HS-27A (cell line): Measurements from ENCODE around the gene NR1H4.
"Not testable (repeated sequence)": the region's sequence is repeated elsewhere in the genome, so short reads cannot be mapped to it uniquely, and the experiment has no call there.

ENCODE experiments used
- DNase-seq: peaks from one replicate; pipeline ENCODE4 v3.0.0-alpha.2; 2012; ENCODE audit warnings: low read depth, missing footprints

The NR1H4 gene

DNA sequence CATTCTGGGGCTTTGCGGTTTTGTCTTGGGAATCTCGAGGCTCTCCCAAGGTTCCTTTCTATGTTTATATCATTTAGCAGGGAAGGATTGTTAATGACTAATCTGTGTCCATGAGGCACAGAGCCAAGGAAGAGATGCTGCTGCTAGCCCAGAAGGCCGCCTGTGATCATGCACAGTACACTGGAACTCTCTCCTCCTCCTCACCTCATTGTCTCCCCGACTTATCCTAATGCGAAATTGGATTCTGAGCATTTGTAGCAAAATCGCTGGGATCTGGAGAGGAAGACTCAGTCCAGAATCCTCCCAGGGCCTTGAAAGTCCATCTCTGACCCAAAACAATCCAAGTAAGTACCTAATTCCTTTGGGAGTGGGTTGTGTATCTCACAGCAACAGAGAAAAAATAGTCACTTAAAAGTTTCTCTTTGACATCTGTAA, at the start of gene NR1H4:
TSS of gene NR1H4 (plus strand) at position 151 of the 435 bp plus-strand sequence. CDS start 19,458 bp downstream, outside the sequence.
- DNase-seq: no peak

DNA sequence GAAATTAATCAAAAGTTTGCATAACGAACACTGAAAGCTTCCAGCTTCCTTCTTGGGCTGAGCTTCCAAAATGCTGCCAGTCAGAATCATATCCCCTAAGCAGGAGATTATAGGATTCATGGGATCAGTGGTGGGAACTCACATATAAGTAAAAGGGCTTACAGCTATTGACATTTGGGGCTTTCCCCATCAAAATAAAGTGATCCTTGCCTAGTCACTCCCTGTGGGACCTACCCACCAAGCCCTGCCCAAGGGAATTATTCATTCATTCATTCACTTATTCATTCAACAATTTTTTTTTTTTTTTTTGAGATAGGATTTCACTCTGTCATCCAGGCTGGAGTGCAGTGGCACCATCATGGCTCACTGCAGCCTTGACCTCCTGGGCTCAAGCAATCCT, 47.5 kb upstream of the NR1H4 start:
- DNase-seq: no peak

DNA sequence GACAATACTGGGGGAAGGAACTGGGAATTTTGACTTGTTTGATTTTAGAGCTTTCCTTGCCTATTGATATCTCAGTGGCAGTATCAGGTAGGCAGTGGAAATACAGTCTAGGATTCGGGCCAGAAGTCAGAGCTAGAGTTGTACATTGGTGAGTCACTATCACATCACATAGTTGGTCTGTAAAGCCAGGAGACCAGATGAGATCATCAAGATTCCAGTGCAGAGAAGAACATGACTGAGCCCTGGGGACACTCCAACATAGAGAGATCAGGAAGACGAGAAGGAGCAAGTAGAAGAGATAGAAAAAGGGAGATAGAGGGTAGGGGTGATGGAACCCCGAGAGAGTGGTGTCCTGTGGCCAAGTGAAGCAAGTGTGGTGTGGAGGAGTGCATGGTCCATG, 46.6 kb upstream of the NR1H4 start:
- no peak for DNase-seq

DNA sequence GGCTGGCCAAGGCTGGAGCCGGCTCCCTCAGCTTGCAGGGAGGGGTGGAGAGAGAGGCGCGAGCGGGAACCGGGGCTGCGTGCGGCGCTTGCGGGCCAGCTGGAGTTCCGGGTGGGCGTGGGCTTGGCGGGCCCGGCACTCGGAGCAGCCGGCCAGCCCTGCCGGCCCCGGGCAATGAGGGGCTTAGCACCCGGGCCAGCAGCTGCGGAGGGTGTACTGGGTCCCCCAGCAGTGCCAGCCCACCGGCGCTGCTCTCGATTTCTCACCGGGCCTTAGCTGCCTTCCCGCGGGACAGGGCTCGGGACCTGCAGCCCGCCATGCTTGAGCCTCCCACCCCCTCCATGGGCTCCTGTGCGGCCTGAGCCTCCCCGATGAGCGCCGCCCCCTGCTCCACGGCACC, 43.4 kb upstream of the NR1H4 start:
- not testable (repeated sequence) for DNase-seq

DNA sequence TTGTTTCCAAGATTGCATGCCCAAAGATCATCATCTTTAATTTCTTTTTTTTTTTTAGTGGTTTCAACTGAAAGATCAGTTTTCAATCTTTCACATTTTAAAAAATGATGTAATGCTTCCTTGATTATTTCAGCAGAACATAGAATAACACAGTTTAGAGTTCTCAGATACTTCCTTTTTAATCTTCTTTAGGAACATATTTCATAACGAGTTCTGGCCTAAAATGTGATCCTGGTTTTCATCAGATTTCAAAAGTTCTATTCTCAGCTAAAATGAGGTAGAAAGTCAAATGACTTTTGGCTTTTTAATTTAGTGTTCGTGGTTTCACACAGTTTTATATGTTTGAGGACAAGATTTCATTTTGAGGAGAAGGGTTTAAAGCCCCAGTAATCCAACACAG, 40.0 kb upstream of the NR1H4 start:
- no peak for DNase-seq

DNA sequence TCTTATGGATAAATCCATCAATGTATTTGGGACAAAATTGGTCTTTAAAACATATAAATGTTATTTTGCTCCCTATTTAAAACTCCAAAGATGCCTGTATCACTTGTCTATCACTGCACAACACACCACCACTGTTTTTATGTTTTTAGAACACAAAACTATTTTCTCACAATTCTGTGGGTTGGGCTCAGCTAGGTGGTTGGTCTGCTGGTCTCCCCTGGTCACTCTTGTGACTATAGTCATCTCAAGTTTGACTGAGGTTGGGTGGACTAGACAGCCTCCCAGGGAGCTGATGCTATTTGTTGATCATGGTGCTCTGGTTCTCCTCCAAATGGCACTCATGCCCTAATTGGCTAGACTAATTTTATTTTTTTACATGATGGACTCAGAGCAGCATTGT, 39.5 kb upstream of the NR1H4 start:
- DNase-seq: no peak

DNA sequence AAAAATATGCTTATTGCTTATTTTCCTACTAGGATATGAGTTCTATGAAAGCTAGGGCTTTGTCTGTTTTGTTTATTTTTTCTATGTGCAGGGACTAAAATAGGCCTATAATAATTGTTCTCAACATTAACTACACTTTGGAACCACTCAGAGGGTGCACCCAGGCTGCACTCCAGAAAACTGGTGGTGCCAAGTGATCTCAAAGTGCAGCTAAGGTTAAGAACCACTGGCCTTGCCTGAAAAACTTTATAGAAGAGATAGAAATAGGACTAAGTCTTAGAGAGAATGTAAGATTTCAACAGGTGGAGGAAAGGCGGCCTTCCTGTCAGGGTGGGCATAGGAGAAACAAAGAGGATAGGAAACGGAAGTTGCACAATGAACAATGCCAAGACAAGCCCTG, 37.7 kb upstream of the NR1H4 start:
- no peak for DNase-seq

DNA sequence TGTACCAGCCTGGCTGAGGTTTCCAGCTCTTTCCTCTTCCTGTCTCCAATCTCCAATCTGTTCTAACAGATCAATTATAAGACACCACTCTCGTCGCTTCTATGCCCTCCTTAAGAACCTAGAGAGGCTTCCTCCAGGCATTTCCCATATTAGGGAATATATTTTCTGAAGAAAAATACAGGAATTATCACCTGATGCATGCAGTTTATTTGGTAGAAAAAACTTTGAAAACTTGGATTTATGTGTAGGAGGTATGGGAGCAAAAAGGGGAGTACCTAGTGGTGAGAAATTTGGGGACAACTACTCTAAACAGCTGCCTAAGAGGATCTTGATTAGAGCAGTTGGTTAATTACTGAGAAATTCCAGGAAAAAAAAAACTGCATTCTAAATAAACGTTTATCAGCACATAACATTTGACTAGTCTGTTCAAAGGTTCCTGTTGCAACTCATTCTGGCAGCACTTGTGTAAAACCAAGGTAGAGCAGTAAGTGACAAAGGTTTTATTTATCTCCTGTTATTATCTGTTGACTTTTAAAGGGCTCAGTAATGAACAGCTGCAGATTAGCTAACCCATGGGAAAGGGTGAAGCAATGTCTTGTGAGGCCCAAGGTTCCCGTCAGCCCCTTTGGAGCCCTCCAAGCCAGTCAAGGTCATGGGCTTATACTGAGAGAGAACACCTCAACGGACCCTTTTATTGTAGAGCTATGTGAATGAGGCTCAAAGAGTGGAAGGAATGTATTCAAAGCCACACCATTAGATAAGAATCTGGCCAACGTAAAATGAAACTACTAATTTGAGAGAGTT, 36.4 kb upstream of the NR1H4 start:
- DNase-seq: no peak

DNA sequence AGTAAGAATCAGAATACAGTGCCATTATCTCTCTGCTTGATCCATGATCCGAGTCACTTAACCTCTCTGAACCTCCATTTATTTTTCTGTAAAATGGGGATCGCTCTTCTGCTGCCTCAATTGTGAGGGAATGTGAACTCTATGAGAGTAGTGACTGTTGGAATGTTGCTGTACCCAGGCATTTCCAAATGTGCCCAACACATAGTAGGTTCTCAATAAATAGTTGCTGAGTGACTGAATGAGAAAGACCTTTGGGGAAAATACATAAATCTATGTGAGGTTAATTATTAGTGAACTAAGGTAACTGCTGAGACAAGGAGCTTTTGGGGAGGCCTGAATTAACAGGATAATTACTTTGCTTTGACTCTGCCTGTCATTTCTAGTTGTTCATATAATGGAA, 33.9 kb upstream of the NR1H4 start:
- no peak for DNase-seq

DNA sequence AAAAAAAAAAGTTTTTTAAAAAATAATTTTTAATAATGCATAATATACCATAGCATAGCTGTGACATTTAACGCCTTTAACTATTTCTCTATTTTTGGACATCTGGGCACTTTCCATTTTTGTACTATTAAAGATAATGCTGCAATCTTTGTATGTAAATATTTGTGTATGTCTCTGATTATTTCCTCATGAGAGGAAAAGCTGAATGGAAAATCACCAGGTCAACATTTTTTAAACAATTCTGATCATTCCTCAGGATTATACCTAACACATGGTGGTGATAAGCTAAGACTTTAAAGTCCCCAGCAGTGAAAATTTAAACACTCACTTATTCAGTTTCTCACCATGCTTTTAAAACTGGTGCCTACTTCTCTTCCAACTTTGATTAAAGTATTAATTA, 31.3 kb upstream of the NR1H4 start:
- no peak for DNase-seq

DNA sequence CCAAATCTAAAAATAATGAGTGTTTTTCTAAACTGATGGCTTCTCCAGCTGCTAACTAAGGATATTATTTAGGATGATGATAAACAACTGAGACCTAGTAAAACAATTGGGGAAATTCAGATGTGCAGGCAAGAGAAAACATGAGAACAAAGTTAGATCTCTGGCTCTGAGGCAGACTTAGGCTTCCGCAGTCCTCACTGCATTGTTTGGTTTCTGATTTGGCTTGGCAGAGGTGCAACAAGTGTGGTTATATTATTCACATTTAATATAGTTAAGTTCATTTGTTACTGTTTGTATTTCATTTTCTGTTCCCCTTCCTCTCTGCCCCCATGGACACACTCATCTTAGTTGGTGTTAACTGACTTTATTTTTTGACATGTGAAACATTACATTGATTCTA, 30.2 kb upstream of the NR1H4 start:
- DNase-seq: no peak

DNA sequence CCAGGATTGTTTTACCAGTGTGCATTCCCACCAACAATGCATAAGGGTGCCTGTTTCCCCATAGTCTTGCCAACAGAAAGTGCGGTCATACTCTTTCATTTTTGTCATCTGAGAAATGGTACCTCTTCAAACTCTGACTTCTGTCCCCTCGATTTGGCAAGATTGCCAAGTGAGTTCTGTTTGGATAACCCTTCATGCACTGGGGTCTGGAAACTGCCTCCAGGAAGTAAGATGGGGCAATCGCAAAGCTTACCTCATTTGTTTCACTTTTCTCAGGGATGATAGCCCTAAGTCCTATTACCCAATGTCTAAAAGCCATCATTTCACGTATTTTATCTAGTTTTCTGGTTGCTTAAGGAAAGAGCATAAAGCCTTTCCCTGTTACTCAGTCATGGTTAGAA, 28.6 kb upstream of the NR1H4 start:
- DNase-seq: no peak

DNA sequence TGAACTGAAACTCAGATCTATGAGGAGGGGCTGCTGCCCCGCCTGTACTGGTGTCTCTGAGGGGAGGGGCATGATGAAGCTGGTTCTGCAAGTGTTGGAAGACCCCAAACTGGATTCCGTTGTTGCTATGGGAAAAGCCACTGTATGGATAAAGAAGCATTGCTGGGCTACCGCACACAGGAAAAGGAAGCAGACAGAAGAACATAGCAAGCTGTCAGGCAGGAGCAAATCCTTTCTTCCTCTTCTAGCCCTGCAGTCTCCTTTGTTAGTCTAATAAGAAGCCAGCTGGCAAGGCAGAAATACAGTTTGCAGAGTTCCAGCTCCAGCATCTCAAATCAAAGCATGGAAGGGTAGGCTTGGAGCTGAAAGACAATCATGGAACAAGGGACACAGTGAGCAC, 26.3 kb upstream of the NR1H4 start:
- DNase-seq: no peak

DNA sequence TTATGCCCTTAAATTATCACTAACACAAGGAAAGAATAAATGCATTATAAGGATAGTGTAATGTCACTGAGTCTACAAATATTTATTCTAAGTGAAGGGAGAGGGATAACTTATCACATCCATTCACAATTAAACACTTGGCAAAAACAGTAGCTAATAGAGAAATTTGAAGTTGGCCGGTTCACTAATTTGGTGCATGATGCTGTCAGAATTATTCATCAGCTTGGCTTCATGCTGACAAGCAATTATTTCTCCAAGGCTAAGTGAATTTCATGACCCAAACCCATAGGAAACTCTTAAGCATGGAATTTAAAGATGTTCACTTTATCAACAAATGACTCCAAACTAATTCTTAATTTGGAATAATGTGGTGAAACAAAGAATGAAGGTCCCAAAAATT, 25.0 kb upstream of the NR1H4 start:
- DNase-seq: no peak

DNA sequence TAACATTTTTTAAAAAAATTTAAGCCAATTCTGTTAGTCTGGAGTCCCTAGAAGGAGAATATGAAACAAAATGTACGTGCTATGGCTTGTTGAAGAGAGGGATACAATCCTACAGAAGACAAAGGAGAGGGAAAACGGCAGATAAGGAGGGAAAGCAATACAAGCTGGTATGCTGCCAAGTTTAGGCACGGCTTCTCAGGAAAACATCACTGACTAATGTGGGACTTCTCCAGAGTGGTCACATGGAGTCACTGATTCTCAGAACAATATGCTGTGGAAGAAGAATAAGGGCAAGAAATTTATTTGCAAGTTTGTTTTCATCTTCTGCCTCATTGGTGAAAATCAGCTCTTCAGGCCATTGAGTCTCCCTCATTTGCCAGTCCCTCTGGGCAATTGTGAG, 22.9 kb upstream of the NR1H4 start:
- no peak for DNase-seq

DNA sequence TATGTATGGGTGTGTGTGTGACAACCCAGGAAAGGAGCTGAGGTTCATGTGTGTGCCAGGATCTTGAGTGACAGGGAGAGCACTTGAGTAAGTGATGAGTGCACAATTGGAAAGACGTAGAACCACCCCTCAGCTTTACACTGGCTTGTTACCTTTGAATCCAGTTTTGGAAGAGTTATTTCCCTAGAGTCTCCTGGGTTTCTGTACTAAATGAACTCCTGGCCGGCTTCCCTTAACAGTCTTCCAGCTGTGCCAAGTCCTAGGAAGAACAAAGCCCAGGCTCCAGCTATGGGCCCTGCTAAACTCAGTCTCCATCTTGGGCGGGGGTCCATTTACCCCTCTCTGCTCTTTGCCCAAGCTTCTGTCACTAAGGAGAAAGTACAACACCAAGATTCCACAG, 19.7 kb upstream of the NR1H4 start:
- no peak for DNase-seq

DNA sequence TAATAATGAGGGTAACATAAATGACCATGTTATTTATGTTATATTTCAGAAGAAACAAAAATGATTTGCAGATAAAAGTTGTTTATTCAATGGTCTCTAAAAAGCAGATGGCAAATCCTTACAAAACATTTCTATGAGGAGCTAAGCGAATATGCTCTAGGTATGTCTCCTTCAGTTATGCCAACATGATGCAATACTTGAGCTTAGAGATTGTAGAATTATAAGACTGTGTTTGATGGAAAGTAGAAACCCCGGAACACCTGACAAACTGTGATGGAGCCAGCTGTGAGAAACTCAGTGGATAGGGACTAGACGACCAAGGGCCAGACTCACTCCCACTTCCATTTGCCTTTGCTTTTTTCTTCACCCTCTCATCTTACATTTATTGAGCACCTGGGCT, 17.8 kb upstream of the NR1H4 start:
- no peak for DNase-seq

DNA sequence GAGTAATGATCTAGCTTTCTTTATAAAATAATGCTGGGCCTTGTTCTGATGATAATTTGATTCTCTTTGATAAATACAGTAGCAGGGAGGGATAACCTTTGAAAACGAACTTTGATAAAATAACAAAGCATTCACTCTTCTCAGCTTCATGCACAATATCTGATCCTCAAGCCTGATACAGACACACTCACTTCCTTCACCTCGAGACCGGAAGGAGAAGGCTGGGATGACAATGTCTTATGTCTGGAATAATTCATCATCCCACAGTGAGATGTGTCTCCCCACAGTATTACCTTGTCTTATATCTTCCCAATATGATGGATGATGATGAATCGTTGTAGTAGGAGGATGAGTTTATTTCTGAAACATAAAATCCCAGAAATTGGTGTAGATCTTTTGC, 15.5 kb upstream of the NR1H4 start:
- no peak for DNase-seq

DNA sequence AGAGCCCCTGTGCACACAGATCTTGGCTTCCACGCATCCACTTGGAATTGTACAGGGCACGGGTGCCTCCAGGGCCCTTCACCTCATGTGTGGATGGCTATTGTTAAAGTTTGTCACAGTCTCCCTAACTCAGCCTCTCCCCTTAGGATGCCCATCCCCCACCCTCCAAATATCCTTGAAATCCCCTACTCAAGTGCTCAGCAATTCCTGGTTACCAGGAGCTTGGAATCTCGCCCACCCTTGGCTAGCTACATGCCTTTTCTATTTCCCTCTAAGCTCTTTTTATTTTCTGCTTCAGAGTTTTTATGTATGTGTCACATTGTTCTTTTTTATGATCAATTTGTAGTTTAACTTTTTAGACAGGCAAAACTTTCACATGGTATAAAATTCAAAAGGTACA, 13.0 kb upstream of the NR1H4 start:
- no peak for DNase-seq

DNA sequence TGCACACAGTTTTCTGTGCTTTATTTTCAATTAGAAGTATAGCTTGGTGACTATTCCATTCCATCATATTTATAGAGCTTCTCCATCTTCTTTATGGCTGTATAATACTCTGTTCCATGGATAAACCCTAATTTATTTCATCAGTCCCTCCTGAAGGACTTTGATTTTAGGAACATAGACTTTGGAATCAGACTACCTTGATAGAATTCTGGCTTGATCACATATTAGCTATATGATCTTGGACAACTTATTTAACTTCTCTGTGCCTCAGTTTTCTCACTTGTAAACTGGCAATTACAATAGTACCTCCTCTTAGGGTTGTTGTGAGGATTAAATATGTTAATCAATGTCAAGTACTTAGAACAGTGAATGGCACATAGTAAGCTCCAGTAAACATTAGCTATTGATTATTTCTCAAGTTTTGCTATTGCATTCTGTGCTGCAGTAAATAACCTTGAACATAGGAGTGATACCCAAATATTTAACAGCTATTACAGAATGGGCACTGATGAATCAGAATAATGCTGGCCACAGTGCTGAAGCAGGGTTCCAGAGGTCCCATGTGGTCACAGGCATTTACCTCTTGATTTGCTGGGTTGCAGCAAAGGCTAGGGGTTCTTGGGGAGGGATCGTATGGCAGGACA, 12.2 kb upstream of the NR1H4 start:
- no peak for DNase-seq

DNA sequence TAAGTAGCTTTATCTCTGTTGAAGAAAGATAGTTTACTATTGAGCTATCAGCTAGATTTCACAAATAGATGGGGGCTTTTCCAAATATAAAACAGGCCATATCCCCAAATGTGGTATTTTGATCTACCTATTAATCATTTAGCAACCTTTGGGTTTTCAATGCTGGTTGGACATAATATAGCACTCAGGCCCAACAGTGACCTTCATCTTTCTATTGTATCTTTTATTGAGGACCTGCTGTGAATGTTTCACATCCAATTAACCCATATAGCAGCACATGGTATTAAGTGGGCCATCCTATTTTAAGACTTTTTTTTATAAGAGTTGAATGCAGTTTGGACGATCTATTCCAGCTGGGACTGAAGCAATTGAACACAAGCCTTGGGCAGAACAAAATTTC, 10.0 kb upstream of the NR1H4 start:
- DNase-seq: no peak

DNA sequence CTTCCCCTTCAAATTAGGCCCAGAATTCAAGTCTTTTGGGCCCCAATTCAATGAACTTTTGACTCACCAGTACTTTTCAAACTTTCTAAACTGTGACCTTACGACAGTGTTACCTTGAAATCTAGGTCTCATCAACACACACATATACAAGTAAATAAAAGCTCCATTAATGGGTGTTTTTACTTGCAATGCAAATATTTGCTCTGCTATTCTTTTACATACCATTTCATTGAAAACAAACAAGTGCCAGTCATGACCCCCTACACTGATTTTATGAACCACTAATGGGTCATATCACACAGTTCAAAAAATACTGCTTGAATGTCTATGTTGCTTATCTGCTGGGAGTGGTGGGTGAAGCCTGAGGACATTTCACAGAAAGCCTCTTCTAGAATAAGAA, 9.1 kb upstream of the NR1H4 start:
- DNase-seq: no peak

DNA sequence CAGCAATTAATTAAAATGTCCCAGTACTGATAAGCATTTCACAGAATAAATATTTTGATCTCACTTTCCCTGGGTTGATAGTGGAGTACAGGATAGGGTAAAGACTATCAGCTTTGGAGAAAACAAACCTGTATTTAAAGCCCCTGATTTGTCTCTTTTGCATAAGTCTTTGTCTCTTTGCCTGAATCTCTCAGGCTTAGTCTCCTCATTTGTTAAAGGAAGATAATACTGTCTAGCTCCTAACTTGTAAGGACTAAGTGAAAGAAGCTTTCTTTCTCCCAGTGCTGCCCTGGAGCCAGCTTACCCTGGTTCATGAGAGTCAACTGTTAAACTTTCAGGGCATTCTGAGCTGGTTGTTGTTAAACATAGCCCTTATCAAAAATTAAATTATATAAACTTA, 5.5 kb upstream of the NR1H4 start:
- DNase-seq: no peak

DNA sequence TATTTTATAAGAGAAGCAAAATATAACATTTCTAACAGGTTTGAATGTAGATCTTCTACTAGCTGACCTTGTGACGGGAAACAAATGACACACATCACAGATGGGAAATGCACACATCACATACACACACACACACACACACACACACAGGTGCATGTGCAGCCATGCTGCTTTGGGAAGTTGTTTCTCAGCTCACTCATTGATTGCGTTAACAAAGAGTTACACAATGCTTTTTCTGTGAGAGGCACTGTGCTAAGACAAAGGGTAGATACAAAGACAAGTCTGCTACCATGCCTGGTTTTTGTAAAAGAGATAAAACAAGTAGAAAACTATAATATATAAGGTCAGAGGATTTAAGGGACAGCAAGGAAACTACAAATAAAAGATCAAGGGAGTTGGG, 1.3 kb upstream of the NR1H4 start:
- DNase-seq: no peak
